Measurements from ENCODE around the gene XRCC4. TPM values are rescaled to one million over a fixed set of nuclear protein-coding genes. Genes with fewer than 3 reads are reported as not detected.

The XRCC4 gene
- total RNA-seq, 3 donors from 2014 or later = 6.4 to 8.3 (median 8.1) TPM

DNA sequence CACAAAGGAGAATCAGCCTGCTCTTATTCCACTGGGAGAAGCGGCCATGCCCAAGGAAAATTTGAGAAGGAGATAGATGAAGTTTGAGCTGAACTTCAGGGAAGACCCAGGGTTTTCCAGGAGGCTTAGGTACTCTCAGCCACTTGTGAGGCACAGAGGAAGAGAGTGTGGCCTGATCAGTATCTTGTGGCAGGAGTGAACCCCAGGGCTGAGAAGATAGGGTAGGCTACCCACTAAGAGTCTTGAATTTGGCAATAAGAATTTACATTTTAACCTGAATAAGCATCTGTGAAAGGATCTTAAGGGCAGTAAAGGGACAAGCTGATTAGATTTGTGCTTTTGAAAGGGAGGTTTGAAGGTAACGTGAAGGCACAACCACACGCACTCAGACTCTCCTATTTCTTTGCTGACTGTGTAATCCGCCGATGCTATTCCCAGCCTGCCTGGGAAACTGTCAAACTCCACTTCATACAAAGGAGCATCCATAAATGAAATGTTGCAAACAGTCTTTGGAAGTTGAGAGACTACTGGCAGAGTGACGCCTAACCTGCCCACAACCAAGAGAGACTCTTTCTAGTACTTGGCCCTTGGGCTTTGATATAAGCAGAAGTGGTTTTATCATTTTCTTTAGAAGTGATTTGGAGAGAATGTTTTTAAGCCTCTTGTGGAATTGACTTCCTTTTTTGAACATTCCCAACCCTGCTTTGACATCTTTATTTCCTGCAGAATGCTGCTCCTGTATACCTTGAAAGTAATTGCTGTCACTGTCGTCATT, 286.0 kb downstream of the XRCC4 start:
- DNase-seq (no peak), ATAC-seq (no peak)
- Histone ChIP-seq H3K4me3 (no peak overlapping the region), H3K4me1 (ENCODE audit: low read depth) (no peaks in the 10 kb centered on the region), H3K9me3 (peaks cover 3% of the 10 kb centered on the region), H3K36me3 (ENCODE audit: low read depth) (no peaks in the 10 kb centered on the region)
- intact Hi-C loops (cut with DNase I, micrococcal nuclease) = no loop called here
- TF ChIP-seq, protein P1, sequence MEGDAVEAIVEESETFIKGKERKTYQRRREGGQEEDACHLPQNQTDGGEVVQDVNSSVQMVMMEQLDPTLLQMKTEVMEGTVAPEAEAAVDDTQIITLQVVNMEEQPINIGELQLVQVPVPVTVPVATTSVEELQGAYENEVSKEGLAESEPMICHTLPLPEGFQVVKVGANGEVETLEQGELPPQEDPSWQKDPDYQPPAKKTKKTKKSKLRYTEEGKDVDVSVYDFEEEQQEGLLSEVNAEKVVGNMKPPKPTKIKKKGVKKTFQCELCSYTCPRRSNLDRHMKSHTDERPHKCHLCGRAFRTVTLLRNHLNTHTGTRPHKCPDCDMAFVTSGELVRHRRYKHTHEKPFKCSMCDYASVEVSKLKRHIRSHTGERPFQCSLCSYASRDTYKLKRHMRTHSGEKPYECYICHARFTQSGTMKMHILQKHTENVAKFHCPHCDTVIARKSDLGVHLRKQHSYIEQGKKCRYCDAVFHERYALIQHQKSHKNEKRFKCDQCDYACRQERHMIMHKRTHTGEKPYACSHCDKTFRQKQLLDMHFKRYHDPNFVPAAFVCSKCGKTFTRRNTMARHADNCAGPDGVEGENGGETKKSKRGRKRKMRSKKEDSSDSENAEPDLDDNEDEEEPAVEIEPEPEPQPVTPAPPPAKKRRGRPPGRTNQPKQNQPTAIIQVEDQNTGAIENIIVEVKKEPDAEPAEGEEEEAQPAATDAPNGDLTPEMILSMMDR (IDR thresholded peaks at IDR 0.05) = no peak

DNA sequence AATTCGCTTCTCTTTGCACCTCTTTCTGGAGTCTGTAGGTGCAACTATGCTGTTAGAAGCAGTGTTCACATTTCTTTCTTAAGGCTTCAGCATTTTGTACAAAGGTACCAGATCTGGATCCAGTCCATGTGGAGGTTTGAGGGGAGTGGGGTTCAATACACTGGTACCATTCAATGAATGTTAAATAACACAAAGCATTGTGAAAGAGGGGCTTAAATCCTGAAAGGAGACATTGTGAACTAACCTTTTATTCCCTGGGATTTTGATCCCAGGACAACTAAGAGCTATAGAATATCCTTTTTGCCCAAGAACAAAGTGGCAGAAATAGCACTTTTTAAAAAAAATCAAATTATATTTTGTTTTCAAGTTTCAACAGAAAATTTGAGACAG, 286.5 kb downstream of the XRCC4 start:
- TF ChIP-seq, protein P1 (IDR thresholded peaks at IDR 0.05) = no peak

DNA sequence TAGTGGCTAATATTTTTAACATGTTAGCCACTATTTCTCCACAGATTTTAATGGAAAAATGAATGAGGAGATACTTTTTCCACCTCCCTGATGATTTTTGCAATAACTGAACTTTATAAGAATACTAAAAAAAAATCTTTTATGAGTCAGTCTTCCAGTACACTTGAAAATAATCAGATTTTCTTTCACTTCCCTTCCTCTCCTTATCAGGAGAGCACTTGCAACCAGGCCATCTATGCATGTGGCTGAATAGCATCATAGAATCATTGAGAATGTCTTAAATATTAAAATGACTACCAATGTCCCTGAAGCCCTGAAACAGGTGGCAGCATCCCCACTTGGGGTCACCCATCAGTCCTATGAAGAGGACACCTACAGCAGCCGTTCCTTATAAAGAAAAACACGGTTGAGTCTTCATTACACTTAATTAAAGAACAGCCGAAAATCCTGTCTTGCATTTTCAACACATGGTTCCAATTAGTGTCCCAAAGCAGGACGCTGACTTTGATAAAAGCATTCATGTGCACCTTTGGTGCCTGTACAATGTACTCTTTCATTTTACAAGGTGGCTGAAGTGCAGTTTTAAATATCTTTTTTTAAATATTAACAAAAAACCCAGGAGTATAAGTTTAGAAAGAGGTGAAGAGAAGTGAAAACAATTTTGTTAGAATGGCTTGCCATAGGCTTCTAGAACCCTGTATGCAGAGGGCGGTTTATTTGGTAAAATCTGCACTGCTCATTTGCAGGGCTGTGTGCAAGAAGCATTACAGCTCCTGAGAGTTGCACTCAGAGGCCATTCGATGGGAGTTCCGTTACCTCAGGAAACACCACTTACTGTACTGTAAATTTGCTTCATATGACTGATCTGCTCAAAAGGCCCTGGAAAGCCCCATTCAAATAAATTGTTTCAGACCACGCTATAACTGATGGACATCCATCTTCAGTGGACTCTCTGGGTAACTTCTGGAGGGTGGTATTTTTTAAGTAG, 287.3 kb downstream of the XRCC4 start:
- intact Hi-C loops (cut with DNase I, micrococcal nuclease) = no loop called here
- no peak for ATAC-seq
- Histone ChIP-seq H3K36me3 (ENCODE audit: low read depth) (no peaks in the 10 kb centered on the region), H3K9me3 (peaks cover 3% of the 10 kb centered on the region), H3K4me1 (ENCODE audit: low read depth) (no peaks in the 10 kb centered on the region), H3K4me3 (no peak overlapping the region)
- TF ChIP-seq, protein P1 (IDR thresholded peaks at IDR 0.05) = no peak
- no peak for DNase-seq

More for the DNA sequence above, 286.5 kb downstream of the XRCC4 start:
- no peak for DNase-seq
- intact Hi-C loops (cut with DNase I, micrococcal nuclease) = no loop called here
- no peaks in the 10 kb centered on the region for H3K36me3 ChIP-seq (ENCODE audit: low read depth)
- no peak for ATAC-seq
- no peak overlapping the region for H3K4me3 ChIP-seq
- H3K4me1 ChIP-seq (ENCODE audit: low read depth) = no peaks in the 10 kb centered on the region
- H3K9me3 ChIP-seq = peaks cover 3% of the 10 kb centered on the region

DNA sequence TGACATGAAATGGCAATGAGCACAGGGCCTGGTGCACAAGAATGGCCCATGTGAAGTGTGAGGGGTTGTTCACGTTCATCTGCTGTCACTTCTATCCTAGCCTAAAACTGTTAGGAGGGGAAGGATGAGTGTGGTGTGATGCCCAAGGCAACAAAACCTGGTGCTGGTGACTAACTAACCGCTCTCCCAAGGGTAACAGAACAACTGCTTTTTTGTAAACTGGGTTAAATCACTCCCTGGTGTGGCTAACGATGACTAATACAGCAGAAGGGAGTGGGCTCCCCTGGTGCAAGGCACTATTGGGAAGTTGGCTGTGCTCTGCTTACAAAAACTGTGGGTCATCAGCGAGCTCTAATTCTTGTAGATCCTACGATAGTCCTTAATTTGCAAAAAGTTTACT, 291.0 kb downstream of the XRCC4 start:
- Histone ChIP-seq H3K4me3 (no peak overlapping the region), H3K36me3 (ENCODE audit: low read depth) (no peaks in the 10 kb centered on the region), H3K9me3 (no peaks in the 10 kb centered on the region), H3K4me1 (ENCODE audit: low read depth) (no peaks in the 10 kb centered on the region)
- DNase-seq (no peak), ATAC-seq (peak; percentile 60)
- intact Hi-C loops (cut with DNase I, micrococcal nuclease) = no loop called here
- TF ChIP-seq, protein P1 (IDR thresholded peaks at IDR 0.05) = no peak

DNA sequence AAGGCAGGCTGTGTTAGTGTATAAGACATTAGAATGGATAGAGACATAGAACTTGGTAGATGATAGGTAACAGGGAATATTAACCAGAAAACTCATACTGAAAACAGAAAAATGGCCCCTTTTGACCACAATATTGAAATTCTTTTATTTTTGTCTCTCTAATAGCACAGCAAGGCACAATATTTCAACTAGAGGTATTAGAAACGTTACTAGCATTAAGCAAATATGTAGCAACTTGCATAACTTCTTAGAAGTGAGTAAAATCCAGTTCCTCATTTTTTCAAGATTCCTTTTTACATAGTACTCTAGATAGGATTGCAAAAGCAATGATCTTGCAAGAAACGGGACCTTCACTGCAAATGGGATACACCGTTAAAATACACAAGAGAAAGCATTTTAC, 291.5 kb downstream of the XRCC4 start:
- DNase-seq (no peak), ATAC-seq (no peak)
- Histone ChIP-seq H3K9me3 (no peaks in the 10 kb centered on the region), H3K4me1 (ENCODE audit: low read depth) (no peaks in the 10 kb centered on the region), H3K36me3 (ENCODE audit: low read depth) (no peaks in the 10 kb centered on the region), H3K4me3 (no peak overlapping the region)
- TF ChIP-seq, protein P1 (IDR thresholded peaks at IDR 0.05) = no peak
- intact Hi-C loops (cut with DNase I, micrococcal nuclease) = no loop called here

All from mucosa of descending colon (tissue), 3 donors.